Activated naive CD8-positive, alpha-beta T cell treated with anti-CD3 and anti-CD28 coated beads, Interleukin-2, amount 50 U/mL, for 16 hours (primary cell): ENCODE measurements around the gene TUSC2.
"Not testable (repeated sequence)": the region's sequence is repeated elsewhere in the genome, so short reads cannot be mapped to it uniquely, and the experiment has no call there.

Experiments
- DNase-seq: peaks from one replicate; pipeline ENCODE4 v3.0.0-alpha.2; 2020; ENCODE audit warnings: low read depth, low spot score

TUSC2 gene

DNA sequence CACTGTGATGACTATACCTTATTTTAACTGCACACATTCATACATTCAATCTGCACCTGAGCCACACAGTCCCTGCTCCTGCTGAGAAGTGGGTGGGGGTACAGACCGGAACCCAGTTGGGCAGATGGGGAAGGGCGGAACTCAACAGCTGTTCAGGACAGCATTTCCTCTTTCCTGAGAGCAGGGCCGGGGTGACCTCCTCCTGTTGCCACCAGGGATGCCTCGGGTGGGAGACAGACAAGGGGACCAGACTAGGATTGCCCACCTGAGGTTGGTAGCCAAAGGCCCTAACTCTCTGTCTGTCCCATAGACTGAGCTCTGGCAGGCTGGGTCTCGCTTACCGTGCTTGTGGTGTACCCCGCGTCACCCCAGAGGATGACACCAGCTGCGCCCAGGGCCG, 9.4 kb downstream of the TUSC2 start:
- DNase-seq, result no peak

DNA sequence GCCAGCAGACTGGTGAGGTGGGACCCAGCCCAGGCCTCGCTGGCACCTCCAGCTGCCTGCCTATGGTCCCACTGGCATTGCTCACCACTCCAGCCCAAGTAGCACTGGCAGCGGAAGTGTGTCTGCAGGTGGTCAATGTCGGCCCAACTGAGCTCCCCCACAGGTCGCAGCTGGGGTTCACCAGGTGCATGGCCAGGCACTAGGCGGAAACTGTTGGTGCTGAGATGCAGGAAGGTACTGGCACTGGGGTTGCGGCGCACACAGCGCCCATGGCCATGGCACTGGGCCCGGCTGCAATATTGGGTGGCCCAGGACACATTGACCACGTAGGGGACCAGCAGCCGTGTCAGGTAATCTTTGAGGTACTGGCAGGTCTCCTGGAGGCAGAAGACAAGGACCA, 9.9 kb downstream of the TUSC2 start:
- no peak for DNase-seq

DNA sequence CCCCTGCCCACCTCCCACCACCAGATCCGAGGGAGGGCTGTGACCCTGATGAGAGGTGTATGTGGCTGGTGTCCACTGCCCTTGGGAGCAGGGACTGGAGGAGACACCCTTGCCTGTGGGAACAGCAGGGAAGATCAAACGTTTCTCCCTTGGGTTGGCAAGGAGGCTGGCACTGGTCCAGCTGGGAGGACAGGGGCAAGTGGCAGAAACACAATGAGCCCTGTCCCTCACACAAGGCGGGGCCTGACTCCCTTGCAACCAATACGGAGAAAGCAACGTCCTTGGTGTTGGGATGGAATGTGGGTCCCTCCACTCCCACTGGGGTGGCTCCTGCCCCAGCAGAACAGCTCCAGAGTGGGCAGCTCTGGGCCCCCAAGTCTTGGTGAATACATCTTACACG, 10.7 kb downstream of the TUSC2 start:
- DNase-seq, result no peak

DNA sequence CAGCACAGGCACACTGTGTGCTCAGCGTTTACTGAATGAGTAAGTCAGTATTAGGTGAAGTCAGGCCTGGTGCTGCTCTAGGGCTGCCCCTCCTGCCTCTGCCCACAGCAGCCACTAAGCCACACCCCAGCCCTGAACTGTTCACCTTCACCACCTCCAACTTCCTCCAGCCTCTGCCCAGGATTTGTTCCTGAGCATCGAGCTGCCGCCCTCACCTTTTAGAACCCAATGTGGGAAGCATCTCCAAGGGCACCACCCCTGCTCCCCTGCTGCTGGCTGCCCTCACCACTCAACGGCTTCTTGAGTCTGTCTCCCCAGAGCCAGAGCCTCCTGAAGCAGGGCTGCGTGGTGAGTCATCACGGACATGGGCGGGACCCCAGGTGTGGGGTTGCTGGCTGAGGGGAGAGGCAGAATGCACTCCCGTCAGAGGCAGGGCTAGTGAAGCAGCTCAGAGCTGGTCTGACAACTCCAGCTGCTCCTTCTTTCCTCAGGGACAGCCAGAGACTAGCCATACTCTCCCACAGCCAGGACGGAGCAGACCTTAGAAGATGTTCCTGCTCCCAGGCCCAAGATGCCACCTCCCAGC, 11.3 kb downstream of the TUSC2 start:
- peak; percentile 21 for DNase-seq

GRCh38 chr3:50314816-50315215, 13.2 kb downstream of the TUSC2 start:
- no peak for DNase-seq

DNA sequence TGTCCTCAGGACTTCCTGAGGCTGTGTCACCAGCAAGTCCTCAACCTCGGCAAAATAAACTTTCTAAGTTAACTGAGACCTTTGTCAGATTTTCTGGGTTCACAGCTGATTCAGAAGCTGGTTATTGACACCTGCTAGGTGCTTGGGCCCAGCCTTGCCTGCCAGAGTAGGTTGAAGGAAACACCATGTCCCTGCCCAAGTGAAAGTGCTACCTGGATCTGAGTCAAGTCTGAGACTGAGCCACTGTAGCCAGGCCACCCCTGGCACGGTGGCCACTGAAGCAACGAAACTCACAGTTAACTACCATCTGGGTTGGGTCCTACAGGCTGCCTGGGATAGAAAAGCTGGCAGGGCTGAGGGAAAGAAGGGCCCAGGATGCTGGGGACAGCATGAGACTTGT, 13.7 kb downstream of the TUSC2 start:
- no peak for DNase-seq

DNA sequence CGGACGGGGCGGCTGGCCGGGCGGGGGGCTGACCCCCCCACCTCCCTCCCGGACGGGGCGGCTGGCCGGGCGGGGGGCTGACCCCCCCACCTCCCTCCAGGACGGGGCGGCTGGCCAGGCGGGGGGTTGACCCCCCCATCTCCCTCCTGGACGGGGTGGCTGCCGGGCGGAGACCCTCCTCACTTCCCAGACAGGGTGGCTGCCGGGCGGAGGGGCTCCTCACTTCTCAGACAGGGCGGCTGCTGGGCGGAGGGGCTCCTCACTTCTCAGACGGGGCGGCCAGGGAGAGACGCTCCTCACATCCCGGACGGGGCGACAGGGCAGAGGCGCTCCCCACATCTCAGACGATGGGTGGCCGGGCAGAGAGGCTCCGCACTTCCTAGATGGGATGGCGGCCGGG, 16.0 kb downstream of the TUSC2 start:
- not testable (repeated sequence) for DNase-seq

- DNase-seq, result no peak
Observed at GRCh38 chr3:50304601-50305000, 23.4 kb downstream of the TUSC2 start.

DNA sequence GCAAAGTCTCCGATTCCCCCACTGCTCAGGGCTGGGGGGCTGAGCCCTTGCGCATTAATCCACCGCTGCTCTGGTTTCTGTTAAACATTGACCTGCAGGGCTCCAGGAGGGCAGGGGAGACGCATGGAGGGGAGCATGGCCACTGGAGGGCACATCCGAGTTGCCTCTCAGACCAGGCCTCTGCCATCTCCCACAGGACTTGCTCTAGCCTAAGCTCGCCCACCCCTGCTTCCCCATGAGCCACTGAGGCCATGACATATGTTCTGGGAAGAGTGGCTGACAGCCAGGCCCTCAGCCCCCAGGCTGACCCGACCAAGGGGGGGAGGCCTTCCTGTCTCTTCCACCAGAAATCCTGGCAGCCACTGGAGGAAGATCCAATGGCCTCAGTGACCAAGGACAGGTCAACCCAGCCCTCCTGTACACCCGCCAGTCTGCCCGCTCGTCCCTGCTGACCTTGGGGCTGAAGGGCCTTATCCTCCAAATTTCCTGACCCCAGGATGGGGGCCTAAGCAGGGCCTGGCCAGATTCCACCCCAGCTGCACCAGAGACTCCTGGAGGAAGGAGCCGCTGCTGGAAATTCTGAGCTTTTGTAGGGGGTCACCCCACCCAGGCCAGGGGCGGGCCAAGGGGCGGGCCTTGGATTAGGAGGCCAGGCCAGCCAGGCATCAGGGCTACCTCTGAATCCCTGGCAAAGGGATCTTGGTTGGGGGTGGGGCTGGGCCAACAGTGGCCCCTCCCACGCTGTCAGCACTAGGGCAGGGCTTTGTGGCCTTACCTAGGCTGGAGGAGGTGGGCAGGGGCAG, 24.8 kb downstream of the TUSC2 start, which contains the start of gene HYAL1:
Gene HYAL1, minus strand, starts transcription at position 562 of the 803 bp plus-strand sequence. CDS start 618 bp downstream, outside the sequence.
- no peak for DNase-seq

DNA sequence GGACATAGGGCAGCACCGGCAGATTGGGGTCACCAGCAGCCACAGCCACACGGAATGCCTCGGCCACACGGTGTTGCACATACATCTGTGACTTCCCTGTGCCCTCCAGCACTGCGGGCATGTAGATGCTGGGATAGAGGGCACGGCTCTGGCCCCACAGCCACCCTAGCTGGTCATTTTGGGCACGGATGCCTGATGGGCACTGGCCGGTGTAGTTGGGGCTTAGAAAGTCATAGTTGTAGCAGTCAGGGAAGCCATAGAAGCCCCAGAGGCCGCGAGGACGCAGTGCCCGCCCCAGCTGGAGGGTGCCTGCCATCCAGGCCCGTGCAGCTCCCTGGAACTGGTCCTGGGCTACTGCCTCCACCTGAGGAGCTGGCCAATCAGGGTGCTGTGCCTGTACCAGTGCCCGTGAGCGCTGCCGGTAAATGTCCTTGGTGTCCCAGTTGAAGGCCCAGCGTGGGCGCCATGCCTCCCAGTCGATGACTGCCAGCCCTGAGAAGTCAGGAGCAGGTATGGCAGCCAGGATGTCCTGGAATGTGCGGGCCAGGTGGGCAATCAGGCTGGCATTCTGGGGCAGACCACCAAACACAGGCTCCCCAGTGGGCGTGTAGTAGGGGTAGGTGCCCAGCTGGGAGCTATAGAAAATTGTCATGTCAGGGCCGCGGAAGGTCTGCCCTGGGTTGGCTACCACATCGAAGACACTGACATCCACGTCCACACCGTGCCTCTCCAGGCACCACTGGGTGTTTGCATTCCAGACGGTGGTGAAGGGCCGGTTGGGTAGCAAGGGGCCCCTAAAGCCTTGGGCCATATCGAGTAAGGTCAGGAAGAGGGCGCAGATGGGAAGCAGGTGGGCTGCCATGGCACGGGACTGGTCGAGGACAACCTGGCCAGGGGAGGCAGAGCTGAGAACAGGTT, 25.7 kb downstream of the TUSC2 start:
- no peak for DNase-seq

DNA sequence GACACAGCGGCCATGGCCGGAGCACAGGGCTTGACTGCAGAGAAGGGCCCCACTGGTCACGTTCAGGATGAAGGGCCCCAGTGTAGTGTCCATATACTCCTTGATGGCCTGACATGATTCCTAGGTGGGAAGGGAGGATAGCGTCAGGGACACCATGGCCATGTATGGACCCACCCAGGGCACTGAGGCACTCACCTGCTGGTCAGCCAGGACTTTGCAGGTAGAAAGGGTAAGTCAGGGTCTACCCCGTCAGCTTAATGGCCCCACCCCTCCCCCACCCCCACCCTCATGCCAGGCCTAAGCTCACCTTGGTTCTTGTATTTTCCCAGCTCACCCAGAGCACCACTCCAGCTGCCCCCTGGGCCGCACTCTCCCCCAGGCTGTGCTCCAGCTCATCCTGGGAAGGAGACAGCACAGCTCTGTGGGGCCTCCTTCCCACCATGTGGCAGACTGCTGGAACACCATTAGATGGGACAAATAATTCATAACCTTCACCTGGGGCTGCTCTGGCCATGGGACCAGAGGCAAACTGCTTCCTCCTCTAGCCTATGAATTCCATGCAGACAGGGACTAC, 27.3 kb downstream of the TUSC2 start:
- DNase-seq, result no peak

GRCh38 chr3:50299929-50300680, 27.9 kb downstream of the TUSC2 start:
- DNase-seq, result no peak

DNA sequence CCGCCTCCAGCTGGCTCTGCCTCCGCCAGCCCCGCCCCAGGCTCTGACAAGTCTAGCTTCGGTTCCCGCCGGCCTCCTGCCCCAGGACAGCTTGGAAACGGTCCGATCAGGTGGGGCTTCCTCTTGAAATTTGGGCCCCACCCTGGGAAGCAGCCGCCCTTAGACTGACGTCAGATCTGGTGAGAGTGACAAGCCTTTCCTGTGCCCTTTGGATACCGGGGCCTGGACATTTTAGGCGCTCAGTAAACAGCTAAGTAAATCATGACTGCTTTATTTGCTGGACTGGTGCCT, 28.4 kb downstream of the TUSC2 start:
- DNase-seq, result no peak

GRCh38 chr3:50298836-50299637, 29.0 kb downstream of the TUSC2 start, which contains the start of the genes HYAL3 and NAA80:
HYAL3 (minus strand) TSS chr3:50299405; CDS start chr3:50295602, 3,803 bp downstream.
NAA80 (minus strand) TSS chr3:50299405; CDS start chr3:50297463, 1,942 bp downstream.
- peak; percentile 99 for DNase-seq

DNA sequence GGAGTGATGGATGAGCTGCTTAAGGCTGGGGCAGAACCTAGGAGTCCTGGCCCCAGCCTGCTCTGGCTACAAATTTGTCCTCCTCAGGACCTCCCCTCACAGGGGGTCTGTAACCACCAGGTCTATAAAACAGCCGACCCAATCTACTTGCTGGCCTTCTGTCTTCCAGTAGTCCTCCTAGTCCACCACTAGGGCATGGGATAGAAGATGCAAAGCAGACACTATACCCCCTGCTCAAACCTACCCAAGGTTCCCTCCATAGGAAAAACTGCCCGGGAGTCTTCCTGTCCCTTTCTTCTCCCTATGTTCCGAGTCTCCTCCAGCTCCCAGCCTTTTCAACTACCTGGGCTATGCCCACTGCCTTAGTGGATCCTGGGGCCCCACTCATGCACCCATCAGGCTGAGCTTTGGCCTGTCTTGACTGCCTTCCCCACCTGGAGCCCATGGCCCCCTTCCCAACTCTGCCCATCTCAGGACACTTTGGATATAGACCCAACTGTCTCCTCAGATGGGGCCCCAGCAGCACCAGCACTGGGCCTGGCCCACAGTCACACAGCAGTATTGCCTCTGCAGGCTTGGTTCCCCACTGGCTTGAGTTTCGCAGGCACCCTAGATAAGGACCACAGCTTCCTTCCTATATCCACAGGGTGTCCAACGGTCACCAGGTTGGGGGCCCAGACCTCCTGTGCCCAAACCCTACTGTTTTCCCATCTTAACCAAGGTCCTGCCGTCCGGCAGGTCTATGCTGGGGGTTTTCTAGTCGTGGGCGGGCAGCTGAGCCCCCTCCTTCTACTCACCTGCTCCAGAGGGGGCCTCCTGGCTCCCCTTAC, 29.9 kb downstream of the TUSC2 start:
- DNase-seq, result no peak

DNA sequence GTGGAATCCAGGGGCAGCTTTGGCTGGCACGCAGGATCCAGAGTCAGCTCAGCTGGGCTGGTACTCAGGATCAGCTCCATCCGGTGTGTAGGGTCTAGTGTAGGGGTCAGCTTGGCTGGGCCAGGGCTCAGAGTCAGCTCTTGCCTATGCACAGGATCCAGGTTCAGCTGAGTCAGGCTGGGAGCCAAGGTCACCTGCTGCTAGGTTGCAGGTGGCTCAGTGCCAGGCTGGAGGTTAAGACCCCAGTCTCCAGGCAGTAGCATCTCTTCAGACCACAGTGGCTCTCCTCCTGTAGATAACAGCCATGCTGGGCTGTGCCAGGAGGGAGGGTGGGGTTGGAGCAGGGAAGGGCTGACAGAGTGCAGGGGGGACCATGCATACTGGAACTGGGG, 30.6 kb downstream of the TUSC2 start:
- DNase-seq, result no peak

GRCh38 chr3:50296721-50297383, 31.2 kb downstream of the TUSC2 start:
- DNase-seq, result no peak

- no peak for DNase-seq
Observed at GRCh38 chr3:50295553-50296431, 32.2 kb downstream of the TUSC2 start.
